Stimulated activated CD8-positive, alpha-beta memory T cell treated with anti-CD3 and anti-CD28 coated beads, Interleukin-4, amount 100 ng/mL, for 24 hours (primary cell): Measurements from ENCODE around the gene RAPSN.

Experiments used
- DNase-seq: peaks from one replicate; pipeline ENCODE4 v3.0.0-alpha.2; 2020; ENCODE audit warnings: low read depth

Gene RAPSN

DNA sequence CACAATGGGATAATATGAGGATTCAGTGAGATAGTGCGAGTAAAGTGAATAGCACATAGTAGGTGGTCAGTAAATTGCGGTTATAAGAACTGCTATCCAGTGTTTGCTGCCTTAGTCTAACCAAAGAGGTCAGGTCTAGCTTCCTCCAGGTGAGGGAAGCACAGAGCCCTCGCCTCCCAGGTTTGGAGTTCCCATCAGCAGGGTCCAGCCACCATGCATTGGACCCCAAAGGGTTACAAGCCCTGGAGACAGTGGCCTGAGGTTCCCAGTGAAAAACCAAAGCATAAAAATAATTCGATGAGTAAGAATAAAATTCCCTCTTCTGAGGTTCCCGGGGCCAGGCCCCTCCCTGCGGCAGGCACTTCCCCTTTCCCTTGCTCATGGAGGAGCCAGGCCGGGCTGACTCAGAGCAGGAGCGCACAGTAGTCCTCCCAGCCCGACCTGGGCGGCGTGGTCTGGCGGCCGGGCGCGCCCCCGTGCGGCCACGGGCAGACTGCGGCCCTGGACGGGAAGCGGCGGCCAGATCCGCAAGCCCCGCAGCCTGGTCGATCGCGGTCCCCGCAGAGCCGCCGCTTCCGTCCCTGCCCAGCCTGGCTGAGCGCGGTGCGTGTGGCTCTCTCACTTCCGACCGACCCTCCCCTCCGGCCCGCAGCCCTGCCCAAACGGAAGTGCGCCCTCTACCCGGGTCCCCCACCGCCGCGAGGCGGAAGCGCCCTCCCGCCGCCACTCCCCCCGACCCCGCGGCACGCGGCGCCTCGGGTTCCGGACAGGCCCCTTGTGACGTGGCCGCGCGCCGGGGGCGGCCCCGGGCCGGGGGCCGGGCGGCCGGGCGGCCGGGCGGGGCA lies 41.0 kb downstream of the RAPSN start, which contains the start of gene SLC39A13:
Gene SLC39A13 (plus strand): TSS at position 845 of the 845 bp plus-strand sequence. CDS start 1,505 bp downstream, outside the sequence.
- peak; percentile 87 for DNase-seq

DNA sequence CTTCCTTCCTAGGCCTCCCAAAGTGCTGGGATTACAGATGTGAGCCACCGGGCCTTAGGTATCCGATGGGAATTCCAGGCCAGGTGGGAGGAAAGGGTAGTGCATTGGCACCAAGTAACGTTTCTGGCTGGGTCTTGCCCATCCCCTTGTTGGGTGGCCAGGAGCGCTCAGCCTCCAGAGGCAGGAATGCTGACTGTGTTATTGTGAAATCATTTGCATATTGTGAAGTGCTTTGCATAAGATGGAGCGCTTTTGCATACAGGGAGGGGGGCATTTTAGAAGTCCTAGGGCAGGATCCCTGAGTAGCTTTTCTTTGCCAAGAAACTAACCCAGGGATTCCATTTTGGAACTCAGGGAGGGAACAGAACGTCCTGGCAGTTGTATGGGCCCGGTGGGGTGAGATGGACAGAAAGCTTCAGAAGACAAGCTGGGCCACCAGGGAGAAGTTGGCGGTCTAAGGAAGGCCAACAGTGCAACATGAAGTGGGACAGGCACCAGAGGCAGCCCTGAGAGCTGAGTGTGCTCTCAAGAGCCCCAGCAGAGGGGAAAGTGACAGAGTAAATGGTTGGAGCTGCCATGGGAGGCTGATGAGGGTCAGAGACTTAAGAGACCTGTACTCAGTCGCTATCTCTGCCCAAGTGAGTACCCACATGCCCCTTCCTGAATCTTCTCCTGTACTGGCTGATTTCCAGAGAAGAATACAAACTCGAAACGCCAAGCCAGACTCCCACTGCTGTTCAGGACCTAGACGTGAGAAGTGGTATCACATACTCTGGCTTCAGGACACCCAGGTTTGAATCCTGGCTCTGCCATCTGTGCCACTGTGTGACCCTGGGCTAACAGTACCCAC lies 41.8 kb downstream of the RAPSN start:
- DNase-seq, result no peak

DNA sequence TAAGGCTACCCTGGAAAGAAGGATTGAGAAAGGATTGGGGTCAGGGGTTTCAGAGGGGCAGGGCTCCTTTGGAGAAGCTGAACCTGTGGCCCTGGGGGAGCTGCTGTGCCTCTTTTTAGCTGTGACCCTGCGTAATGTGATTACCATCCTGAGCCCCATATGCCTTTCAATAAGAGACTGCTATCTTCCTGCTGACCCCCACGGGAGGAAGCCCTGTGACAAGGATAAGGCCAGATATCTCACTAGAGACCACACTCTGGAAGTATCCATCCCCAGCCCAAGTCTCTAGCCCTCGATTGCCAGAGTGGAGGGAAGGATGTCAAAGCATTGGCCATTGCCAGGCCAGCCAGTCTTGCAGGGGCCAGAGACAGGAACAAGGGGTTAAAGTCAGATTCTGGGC lies 45.4 kb downstream of the RAPSN start:
- DNase-seq, result no peak

DNA sequence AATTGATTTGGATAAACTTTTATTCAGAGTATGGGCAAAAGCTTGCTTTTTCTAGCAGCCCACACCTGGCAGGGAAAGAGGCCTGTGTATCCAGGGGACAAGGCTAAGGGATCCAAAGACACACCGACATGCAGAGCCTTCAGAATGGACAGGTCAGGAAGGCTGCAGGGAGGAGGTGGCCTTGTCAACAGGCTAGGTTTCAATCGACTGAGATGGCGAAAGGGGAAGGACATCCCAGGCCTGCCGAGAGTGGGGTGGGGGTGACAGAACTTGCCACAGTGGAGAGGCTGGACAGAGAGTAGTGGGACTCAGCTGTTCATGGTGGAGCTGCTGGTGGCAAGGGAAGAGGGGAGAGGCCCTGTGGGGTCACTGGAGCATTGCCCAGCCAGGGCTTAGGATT lies 45.8 kb downstream of the RAPSN start:
- DNase-seq, result no peak

DNA sequence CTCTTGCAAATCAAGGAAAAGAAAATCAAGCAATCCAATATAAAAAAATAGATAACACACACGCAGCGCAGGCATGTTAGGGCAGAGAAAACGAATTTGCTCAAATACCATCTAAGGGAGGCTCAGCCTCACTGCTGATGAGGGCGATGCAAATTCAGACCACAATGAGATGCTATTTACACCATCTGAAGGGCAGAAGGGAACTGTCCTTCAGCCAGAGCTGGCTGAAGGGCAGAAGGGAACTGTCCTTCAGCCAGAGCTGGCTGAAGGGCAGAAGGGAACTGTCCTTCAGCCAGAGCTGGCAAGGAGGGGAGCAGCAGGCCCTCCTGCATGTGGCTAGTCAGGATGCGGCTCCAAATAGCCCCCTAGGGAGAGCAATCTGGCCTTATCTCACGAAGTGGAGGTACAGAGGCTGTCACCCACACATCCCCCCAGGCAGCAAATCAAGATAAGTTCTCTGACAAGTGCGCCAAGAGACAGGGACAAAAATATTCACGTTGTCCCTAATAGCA lies 48.1 kb downstream of the RAPSN start:
- DNase-seq, result no peak

DNA sequence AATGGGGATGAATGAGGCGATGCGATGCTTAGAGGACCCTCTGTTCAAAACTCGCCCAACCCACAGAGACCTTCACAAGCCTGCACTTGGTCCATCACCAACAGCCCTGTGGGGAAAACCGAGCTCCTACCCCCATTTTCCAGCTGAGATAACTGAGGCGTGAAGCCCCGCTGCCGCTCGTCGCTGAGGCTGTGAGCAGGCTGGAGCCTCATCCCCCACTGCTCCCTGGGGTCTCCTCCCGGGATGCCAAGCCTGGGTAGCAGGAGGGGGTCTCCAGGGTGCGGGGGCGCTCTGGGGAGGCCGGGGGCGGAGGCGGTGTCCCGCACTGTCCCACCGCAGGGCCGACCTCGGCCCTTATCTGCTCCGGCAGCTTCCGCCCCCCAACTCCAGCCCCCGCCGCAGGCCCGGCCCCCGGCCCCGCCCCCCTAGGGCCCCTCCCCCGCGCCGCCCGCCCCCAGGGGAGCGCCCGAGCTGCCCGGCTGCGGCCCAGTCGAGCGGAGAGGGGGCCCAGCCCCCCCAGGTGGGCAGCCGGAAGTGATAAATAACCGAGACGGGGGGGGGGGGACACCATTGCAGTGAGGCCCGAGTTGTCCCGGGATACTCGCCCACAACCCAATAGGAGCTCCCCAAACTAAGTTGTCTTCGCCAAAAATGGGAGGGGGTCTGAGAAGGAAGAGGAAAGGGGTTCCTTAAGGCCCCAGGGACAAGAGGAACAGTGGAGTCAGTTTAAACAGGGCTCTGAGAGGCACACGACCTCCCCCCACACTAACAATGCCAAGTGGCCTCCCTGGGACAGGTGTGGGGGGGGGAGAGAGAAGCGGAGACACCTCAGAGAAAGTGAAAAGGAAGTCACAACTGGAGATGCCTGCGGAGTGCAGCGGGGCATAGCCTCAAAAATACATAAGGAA lies 48.8 kb downstream of the RAPSN start:
- peak; percentile 23 for DNase-seq

DNA sequence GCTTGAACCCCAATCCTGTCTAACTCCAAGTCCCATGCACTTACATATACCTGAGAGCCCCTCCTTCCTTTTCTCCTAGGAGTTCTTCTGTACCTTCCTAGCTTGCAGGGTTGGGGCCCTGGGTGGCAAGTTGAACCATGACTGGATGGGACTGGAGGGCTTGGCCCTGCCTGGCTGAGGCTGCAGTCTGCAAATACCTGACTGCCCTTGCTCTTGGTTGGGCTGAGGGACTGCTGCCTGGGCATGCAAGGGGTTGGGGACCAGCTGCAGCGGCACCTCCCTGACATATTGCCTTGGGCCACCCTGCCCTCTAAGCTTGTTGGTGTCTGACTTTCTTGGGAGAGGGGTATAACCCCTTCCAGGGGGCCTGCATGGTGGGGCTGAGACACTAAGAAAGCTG lies 50.4 kb downstream of the RAPSN start:
- no peak for DNase-seq

DNA sequence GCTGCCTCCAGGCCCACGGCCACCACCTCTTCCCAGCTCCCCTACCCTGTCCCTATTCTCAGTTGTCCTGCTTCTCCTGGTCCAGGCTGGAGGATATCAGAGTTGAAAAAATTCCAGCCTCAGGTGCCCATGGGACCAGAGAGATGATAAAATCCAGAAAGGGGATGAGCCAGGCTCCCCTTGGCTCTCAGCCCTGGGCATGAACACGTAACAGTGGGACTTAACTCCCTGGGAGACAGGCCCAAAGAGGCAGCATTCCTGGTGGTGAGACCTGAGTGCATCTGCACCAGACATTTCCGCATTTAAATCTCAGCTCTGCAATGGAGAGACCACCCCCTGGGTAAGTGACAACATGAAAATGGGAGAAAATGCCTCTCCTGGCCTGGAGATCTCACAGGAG lies 50.9 kb downstream of the RAPSN start:
- DNase-seq, result no peak

DNA sequence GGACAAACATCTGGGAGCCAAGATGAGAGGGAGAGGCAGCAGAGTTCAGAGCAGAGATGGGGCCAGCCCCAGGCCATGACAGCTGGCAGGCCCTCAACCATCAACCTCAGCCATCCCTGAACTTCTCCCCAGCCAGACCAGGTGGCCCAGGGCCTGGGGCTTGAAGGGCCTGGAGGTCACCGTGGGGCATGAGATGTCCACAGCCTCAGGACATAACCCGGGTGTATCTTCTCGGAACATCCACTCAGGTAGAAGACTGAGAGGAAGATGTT lies 53.0 kb downstream of the RAPSN start:
- no peak for DNase-seq

DNA sequence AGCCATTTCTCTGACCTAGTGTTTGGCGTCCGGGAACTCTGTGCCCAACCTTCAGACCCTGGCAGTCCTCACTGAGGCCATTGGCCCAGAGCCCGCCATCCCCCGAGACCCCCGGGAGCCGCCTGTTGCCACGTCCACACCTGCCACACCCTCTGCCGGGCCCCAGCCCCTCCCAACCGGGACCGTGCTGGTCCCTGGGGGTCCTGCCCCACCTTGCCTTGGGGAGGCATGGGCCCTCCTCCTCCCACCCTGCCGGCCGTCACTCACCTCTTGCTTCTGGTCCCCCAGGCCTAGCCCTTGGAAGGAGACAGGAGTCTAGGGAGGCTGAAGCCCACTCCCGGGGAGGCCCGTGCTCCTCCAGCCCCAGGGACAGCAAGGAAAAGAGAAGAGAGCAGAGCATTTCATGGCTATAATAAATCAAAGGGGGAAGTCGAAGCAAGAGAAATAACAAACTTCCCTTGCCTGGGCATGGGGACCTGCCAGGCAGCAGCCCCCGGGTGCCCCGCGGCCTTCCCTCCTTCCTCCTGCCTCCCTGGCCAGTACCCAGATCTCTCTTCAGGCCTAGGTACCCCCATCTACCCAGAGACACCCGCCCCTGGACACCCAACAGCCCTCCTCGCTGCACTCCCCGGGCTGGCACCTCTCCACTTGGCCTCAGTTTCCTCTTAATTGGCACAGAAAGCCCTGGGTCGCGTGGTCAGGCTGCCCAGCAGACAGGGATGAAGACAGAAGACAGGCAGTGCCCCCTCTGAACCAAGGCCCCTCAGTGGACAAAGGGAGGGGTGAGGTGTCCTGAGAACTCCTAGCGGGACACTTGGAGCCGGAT lies 53.5 kb downstream of the RAPSN start:
- DNase-seq, result no peak

DNA sequence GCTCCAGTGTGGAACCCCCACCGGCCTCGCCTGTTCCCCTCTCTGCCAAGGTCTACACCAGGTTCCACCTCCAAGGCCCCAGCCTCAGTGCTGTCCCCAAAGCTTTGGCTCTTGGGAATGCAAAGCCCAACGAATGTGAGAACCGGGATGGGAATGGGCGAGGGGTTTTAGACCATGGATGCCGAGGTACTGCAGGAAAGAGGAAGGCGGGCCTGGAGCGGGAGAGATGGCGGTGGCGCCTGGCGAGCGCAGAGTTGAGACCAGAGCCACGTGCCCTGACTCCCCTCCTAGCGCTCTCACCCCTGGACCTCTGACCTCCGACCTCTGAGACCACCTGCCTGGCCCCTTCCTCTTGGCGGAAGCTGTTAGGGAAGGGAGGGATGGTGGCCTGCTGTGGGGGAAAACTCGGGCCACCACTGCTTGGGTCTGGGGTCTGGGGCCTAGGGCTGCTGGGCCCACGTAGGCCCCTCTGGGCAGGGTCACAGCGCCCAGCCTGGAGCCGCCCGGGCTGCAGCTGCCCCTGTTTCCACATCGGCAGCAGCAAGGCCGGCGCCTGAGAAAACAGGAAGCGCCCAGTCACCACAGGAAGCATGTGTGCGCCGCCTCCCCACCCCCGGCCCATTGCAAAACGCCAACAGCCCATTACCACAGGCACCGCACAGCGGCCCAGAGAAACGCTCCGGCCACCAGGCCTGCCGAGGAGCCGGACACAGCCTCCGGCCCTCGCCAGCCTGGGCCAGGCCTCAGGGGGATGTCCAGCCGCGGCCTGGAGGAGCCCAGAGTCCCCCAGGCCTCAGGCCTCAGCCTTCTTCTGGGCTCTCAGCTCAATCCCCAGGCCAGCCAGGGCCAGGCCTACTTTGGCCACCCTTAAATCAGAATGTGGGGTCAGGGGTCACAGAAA lies 54.4 kb downstream of the RAPSN start:
- peak; percentile 39 for DNase-seq

DNA sequence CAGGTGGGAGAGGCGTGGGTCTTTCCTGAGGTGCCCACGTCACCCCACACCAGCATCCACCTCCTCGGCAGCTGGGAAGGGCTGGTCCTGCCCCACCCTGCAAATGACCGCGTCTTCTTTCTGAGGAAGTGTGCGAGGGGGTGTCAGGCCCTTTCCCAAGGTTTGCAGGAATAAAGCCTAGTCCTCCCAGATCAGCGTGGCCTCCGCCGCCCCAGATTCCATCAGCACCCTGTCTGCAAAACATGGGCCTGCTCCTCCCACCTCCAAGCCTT lies 55.0 kb downstream of the RAPSN start:
- DNase-seq, result no peak

DNA sequence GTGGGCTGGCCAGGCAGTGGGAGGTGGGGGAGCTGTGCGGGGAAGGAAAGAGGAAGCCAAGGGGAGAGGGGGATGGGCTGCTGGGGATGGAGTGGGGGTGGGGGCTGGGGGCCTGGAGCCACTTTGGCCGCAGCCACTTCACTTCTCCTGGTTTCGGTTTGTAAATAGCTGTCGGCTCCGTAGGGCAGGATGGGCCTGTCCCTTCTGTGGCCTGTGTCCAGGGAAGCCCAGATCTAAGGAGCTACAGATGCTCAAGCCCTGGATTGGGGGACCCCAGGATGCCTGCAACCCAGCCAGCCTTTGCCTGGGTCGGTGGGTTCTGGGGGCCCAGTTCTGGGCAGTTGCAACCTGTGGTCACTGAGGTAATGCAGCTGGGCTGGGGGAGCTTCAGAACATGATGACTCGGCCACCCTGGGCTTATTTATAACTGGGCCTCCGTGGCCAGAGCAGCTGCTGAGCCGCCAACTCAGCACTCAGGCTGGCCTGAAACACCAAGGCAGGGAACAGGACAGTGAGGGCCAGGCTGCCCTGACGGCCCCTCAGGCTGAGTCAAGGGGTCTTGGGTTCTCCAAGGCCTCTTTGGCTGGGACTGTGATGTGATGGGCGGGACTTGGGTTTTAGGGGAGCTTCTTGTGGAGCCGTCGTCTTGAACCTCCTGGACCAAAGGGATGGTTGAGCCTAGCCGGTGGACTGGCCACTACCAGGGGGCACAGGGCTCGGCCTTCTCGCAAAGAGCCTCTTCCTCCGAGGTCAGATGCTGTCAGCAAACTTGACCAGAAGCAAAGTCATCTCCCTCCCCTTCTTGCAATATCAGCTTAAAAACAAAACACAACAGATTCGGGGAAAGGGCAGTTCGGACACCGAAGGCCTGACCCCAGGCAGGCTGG lies 55.5 kb downstream of the RAPSN start:
- no peak for DNase-seq

DNA sequence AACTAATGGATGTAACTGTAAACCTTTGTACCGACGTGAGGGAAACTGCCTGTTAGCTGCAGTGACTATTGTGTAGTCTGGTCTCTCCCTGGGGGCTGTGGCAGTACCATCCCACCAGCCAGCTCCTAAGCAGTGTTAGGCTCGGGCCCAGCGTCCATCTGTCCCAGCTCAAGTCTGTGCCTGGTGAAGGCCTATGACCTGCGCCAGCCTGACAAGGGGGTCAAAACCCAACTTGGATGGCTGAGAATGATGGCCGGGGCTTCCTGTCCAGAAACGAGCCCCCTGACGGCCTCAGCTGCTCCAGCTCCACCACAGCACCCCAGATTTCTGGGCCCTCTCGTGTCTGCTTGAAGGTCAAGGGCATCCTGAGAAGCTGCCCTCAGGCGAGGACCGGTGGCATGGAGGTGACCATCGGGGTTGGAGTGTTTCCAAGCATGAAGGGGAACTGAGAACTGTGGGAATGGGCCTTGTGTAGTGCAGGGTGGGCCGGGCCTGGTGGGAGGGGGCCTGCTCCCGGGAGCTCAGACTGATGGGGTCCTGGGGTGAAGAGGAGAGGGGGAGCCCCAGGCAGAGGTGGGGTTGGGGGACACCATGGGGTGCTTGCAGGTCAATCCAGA lies 56.3 kb downstream of the RAPSN start:
- no peak for DNase-seq

DNA sequence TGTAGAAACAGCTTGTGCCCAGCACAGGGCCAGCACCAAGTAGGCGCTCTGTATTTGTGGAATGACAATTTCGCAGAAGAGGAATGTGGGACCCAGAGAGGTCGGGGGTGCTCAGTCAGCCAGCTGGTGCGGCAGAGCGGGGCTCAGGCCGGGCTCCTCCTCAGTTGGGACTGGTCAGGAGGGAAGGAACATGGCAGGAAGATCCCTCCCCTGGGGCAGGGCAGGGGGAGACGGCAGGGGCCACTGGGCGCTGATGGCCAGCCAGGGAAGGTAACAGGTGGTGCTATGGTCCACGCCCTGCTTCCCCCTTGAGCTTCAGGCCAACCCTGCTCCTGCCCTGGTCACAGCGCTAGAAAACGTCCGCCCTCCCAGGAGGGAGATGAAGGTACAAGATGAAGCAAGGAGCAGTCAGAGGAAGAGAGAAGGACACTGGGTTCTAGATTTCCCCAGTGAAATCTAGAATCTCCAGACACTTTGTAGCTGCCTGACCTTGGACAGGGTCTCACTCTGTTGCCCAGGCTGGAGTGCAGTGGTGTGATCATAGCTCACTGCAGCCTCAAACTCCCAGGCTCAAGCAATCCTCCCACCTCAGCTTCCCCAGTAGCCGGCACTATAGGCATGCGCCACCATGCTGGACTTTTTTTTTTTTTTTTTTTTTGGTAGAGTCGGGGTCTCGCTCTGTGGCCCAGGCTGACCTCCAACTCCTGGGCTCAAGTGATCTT lies 57.1 kb downstream of the RAPSN start:
- DNase-seq, result no peak

DNA sequence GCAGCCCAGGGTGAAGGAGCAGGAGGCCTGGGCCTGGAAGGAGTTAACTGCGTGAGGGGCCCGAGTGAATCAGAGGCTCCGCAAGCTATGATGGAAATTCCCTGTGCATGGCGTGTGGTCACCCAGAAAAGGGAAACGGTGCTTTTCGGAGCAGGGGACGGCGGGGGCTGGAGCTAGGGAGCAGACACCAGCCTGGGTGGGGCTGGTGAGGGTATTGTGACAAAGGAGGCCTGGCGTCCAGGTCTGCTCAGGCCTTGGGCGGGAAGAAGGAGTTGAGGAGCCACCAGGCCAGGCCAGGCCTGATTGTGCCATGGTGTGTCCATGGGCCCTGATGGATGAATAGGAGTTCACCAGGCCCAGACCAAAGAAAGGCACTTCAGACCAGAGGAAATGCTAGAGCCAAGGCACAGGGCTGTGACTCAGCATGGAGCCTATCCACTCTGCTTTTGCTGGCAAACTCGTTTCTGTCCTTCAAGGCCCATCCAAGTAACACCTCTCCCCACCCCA lies 57.8 kb downstream of the RAPSN start:
- DNase-seq, result no peak

DNA sequence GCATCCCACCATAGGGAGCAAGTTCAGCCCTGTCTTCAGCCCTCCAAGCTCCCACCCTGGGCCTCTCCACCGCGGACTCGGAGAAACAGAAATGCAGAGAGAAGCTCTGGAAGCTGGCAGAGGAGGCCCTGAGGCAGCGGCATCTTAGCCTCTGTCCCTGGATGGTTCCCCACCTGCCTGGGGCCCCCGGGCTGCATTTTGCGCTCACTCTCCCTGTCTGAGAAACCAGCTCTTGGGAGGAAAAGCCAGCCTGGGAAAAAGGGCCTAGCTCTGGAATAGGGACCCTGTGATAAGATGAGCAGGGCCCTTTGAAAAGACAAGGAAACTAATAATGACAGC lies 58.5 kb downstream of the RAPSN start:
- DNase-seq, result no peak
